ENCODE data around the gene HK1. TPM values are rescaled to one million over a fixed set of nuclear protein-coding genes. Genes with fewer than 3 reads are reported as not detected.

The HK1 gene
- total and polyA plus RNA-seq, 2 experiments from 2014 or later = 31.1 to 42.5 TPM

- Histone ChIP-seq H3K36me3 (replicated peaks; ENCODE audit: insufficient read depth, low read depth) (no peaks in the 10 kb centered on the region), H3K27me3 (no peaks in the 10 kb centered on the region), H3K79me2 (no peaks in the 10 kb centered on the region), H4K20me1 (ENCODE audit: insufficient read depth, poor library complexity, severe bottlenecking) (no peaks in the 10 kb centered on the region), H3K4me1 (ENCODE audit: insufficient read depth) (peaks cover 23% of the 10 kb centered on the region), H2AFZ (no peak overlapping the region), H3K4me3 (no peak overlapping the region), H3K9me2 (replicated peaks; ENCODE audit: insufficient read depth) (no peaks in the 10 kb centered on the region), H3K9me3 (ENCODE audit: low read depth) (no peaks in the 10 kb centered on the region), H3K4me2 (no peak overlapping the region), H3K27ac (no peak overlapping the region)
- 87% methylated on average over 13 of the region's 13 CpGs for WGBS (ENCODE audit: low lambda C conversion rate, missing lambda C conversion rate)
- no peak for DNase-seq (ENCODE audit: low spot score)
- TF ChIP-seq, protein P1, sequence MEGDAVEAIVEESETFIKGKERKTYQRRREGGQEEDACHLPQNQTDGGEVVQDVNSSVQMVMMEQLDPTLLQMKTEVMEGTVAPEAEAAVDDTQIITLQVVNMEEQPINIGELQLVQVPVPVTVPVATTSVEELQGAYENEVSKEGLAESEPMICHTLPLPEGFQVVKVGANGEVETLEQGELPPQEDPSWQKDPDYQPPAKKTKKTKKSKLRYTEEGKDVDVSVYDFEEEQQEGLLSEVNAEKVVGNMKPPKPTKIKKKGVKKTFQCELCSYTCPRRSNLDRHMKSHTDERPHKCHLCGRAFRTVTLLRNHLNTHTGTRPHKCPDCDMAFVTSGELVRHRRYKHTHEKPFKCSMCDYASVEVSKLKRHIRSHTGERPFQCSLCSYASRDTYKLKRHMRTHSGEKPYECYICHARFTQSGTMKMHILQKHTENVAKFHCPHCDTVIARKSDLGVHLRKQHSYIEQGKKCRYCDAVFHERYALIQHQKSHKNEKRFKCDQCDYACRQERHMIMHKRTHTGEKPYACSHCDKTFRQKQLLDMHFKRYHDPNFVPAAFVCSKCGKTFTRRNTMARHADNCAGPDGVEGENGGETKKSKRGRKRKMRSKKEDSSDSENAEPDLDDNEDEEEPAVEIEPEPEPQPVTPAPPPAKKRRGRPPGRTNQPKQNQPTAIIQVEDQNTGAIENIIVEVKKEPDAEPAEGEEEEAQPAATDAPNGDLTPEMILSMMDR (IDR thresholded peaks at IDR 0.05; ENCODE audit: poor library complexity) = no peak
- no peak for TF ChIP-seq EZH2phosphoT487 (IDR thresholded peaks at IDR 0.05; ENCODE audit: low read depth, severe bottlenecking, unreplicated experiment)
- no peak for TF ChIP-seq EZH2 (IDR thresholded peaks at IDR 0.05; ENCODE audit: borderline replicate concordance)
These were observed 136.8 kb downstream of the HK1 start for GRCh38 chr10:69415049-69415448.

DNA sequence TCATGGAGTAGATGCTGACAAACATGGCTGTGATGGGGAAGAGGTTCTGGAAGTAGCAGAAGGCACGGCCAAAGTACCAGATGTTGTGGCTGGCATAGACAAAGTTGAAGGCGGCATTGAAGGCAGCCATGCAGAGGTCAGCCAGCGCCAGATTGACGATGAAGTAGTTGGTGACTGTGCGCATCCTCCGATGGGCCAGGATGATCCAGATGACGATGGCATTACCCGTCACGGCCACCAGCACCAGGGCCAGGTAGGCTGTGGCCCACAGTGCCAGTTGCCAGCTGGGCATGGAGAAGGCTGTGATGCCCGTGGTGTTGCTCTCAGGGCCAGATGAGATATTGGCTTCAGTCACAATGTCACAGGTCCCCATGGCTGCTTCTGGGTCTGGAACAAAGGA lies 137.7 kb downstream of the HK1 start:
- Histone ChIP-seq H3K27ac (no peak overlapping the region), H3K4me3 (no peak overlapping the region), H4K20me1 (ENCODE audit: insufficient read depth, poor library complexity, severe bottlenecking) (no peaks in the 10 kb centered on the region), H3K9me2 (replicated peaks; ENCODE audit: insufficient read depth) (no peaks in the 10 kb centered on the region), H3K4me2 (no peak overlapping the region), H3K36me3 (replicated peaks; ENCODE audit: insufficient read depth, low read depth) (no peaks in the 10 kb centered on the region), H3K79me2 (no peaks in the 10 kb centered on the region), H3K9me3 (ENCODE audit: low read depth) (no peaks in the 10 kb centered on the region), H3K27me3 (no peaks in the 10 kb centered on the region), H3K4me1 (ENCODE audit: insufficient read depth) (peaks cover 19% of the 10 kb centered on the region), H2AFZ (no peak overlapping the region)
- TF ChIP-seq EZH2phosphoT487 (IDR thresholded peaks at IDR 0.05; ENCODE audit: low read depth, severe bottlenecking, unreplicated experiment) = no peak
- TF ChIP-seq, protein P1 (IDR thresholded peaks at IDR 0.05; ENCODE audit: poor library complexity) = no peak
- no peak for TF ChIP-seq EZH2 (IDR thresholded peaks at IDR 0.05; ENCODE audit: borderline replicate concordance)
- 97% methylated on average over 10 of the region's 10 CpGs for WGBS (ENCODE audit: low lambda C conversion rate, missing lambda C conversion rate)
- no peak for DNase-seq (ENCODE audit: low spot score)

GRCh38 chr10:69416695-69417094 lies 138.4 kb downstream of the HK1 start, which contains the start of gene TACR2:
Gene TACR2, minus strand, starts transcription at chr10:69416918. Its CDS starts 595 bp downstream, at chr10:69416323.
- H3K9me2 ChIP-seq (replicated peaks; ENCODE audit: insufficient read depth) = no peaks in the 10 kb centered on the region
- H3K36me3 ChIP-seq (replicated peaks; ENCODE audit: insufficient read depth, low read depth) = no peaks in the 10 kb centered on the region
- no peaks in the 10 kb centered on the region for H3K79me2 ChIP-seq
- peak within 1 kb of the TSS; percentile 19 for H3K4me2 ChIP-seq
- no peak for DNase-seq (ENCODE audit: low spot score)
- peaks cover 17% of the 10 kb centered on the region for H3K4me1 ChIP-seq (ENCODE audit: insufficient read depth)
- no peaks in the 10 kb centered on the region for H3K9me3 ChIP-seq (ENCODE audit: low read depth)
- no peak within 1 kb of the TSS for H3K4me3 ChIP-seq
- H3K27me3 ChIP-seq = no peaks in the 10 kb centered on the region
- TF ChIP-seq, protein P1 (IDR thresholded peaks at IDR 0.05; ENCODE audit: poor library complexity) = no peak
- TF ChIP-seq EZH2phosphoT487 (IDR thresholded peaks at IDR 0.05; ENCODE audit: low read depth, severe bottlenecking, unreplicated experiment) (no peak), EZH2 (IDR thresholded peaks at IDR 0.05; ENCODE audit: borderline replicate concordance) (no peak)
- 88% methylated on average over 10 of the region's 10 CpGs for WGBS (ENCODE audit: low lambda C conversion rate, missing lambda C conversion rate)
- H4K20me1 ChIP-seq (ENCODE audit: insufficient read depth, poor library complexity, severe bottlenecking) = no peaks in the 10 kb centered on the region
- H2AFZ ChIP-seq = no peak within 1 kb of the TSS
- peak within 1 kb of the TSS; percentile 69 for H3K27ac ChIP-seq

- DNase-seq (ENCODE audit: low spot score) = no peak
- Histone ChIP-seq H4K20me1 (ENCODE audit: insufficient read depth, poor library complexity, severe bottlenecking) (no peaks in the 10 kb centered on the region), H3K9me3 (ENCODE audit: low read depth) (no peaks in the 10 kb centered on the region), H3K9me2 (replicated peaks; ENCODE audit: insufficient read depth) (no peaks in the 10 kb centered on the region), H3K36me3 (replicated peaks; ENCODE audit: insufficient read depth, low read depth) (no peaks in the 10 kb centered on the region), H3K27me3 (no peaks in the 10 kb centered on the region), H3K4me3 (no peak overlapping the region), H2AFZ (no peak overlapping the region), H3K79me2 (no peaks in the 10 kb centered on the region), H3K27ac (peak overlapping the region; percentile 69), H3K4me2 (peak overlapping the region; percentile 19), H3K4me1 (ENCODE audit: insufficient read depth) (peaks cover 17% of the 10 kb centered on the region)
- TF ChIP-seq EZH2phosphoT487 (IDR thresholded peaks at IDR 0.05; ENCODE audit: low read depth, severe bottlenecking, unreplicated experiment) = no peak
- TF ChIP-seq EZH2 (IDR thresholded peaks at IDR 0.05; ENCODE audit: borderline replicate concordance) = no peak
- TF ChIP-seq, protein P1 (IDR thresholded peaks at IDR 0.05; ENCODE audit: poor library complexity) = no peak
- WGBS (ENCODE audit: low lambda C conversion rate, missing lambda C conversion rate) = 80% methylated on average over 11 of the region's 11 CpGs
These were observed 139.2 kb downstream of the HK1 start for GRCh38 chr10:69417542-69417941.

All from hepatocyte (in vitro differentiated cells).